ENCODE data around the gene COMMD3.

- no peak for TF ChIP-seq CTCF (IDR thresholded peaks at IDR 0.05)
- TF ChIP-seq POLR2A (IDR thresholded peaks at IDR 0.05), result no peak
Measured at GRCh38 chr10:22363305-22363704, 47.1 kb downstream of the COMMD3 start.

All from adrenal gland (tissue), 5 donors.